ENCODE data around the gene BAIAP2L1.
A peak's percentile ranks its signal among the peaks of the same experiment; 100 is the strongest.

- TF ChIP-seq CTCF (optimal IDR thresholded peaks at IDR 0.05 in 1 of 3, IDR thresholded peaks at IDR 0.05 in 1 of 3, conservative IDR thresholded peaks at IDR 0.05 in 1 of 3; ENCODE audit: extremely low read depth in 1 of 3, insufficient read depth in 2 of 3, low read length in 3 of 3) = peak; percentile 97 to 100 (median 100)
- TF ChIP-seq EZH2 (IDR thresholded peaks at IDR 0.05; ENCODE audit: low read length) = no peak
These were observed 20.2 kb upstream of the BAIAP2L1 start for GRCh38 chr7:98420966-98421612.

Data from keratinocyte (primary cell).